Astrocyte (in vitro differentiated cells and primary cell): ENCODE data around the gene FHIT. TPM values are rescaled to one million over a fixed set of nuclear protein-coding genes. Genes with fewer than 3 reads are reported as not detected.

Experiments
- DNase-seq: peaks from one replicate; pipeline ENCODE4 v3.0.0-alpha.2; 2010; ENCODE audit warnings: low read depth
- FAIRE-seq: peaks from 2 replicates; lab custom pipeline; 2011; peaks lifted over from hg19 to GRCh38; lab: Jason Lieb, UNC
- H2AFZ ChIP-seq: 2 replicates; pipeline ENCODE4 v1.6.0; 2012; ENCODE audit warnings: low read depth, low read length, inconsistent platforms
- H3K27ac ChIP-seq: 2 replicates; pipeline ENCODE4 v1.5.1; 2011; ENCODE audit warnings: low read depth, low read length, inconsistent platforms
- H3K27me3 ChIP-seq: 2 replicates; pipeline ENCODE4 v1.6.0; 2011; ENCODE audit warnings: low read length, inconsistent platforms; ENCODE audit not compliant: insufficient read depth
- H3K36me3 ChIP-seq: 2 replicates; pipeline ENCODE4 v1.5.1; 2011; ENCODE audit warnings: low read length, inconsistent platforms; ENCODE audit not compliant: insufficient read depth
- H3K4me1 ChIP-seq: 2 replicates; pipeline ENCODE4 v1.5.1; 2011; ENCODE audit warnings: low read length, inconsistent platforms; ENCODE audit not compliant: insufficient read depth
- H3K4me2 ChIP-seq: 2 replicates; pipeline ENCODE4 v1.6.0; 2012; ENCODE audit warnings: low read length, inconsistent platforms
- H3K4me3 ChIP-seq: 2 replicates; pipeline ENCODE4 v1.5.1; 2011; ENCODE audit warnings: low read depth, mild to moderate bottlenecking, low read length, inconsistent platforms; ENCODE audit not compliant: insufficient read depth
- H3K79me2 ChIP-seq: 2 replicates; pipeline ENCODE4 v1.6.0; 2012; ENCODE audit warnings: mild to moderate bottlenecking, low read length, inconsistent platforms; ENCODE audit not compliant: insufficient read depth
- H3K9ac ChIP-seq: 2 replicates; pipeline ENCODE4 v1.6.0; 2012; ENCODE audit warnings: mild to moderate bottlenecking, low read length, inconsistent platforms
- H3K9me3 ChIP-seq: 2 replicates; pipeline ENCODE4 v1.5.1; 2012; ENCODE audit warnings: low read depth, mild to moderate bottlenecking, low read length, inconsistent platforms; ENCODE audit not compliant: insufficient read depth
- H4K20me1 ChIP-seq: 2 replicates; pipeline ENCODE4 v1.6.0; 2012; ENCODE audit warnings: low read length, inconsistent platforms; ENCODE audit not compliant: insufficient read depth
- H3K27ac Mint-ChIP-seq: one replicate; pipeline ENCODE4 v1.8.0; 2021; ENCODE audit warnings: mild to moderate bottlenecking, mixed read lengths; ENCODE audit not compliant: unreplicated experiment
- H3K27me3 Mint-ChIP-seq: one replicate; pipeline ENCODE4 v1.8.0; 2021; ENCODE audit warnings: low read depth, mixed read lengths; ENCODE audit not compliant: unreplicated experiment
- H3K36me3 Mint-ChIP-seq: one replicate; pipeline ENCODE4 v1.8.0; 2021; ENCODE audit warnings: low read depth, mixed read lengths; ENCODE audit not compliant: unreplicated experiment
- H3K4me1 Mint-ChIP-seq: one replicate; pipeline ENCODE4 v1.8.0; 2021; ENCODE audit warnings: low read depth, mixed read lengths; ENCODE audit not compliant: unreplicated experiment
- H3K4me3 Mint-ChIP-seq: one replicate; pipeline ENCODE4 v1.8.0; 2021; ENCODE audit warnings: mild to moderate bottlenecking, moderate library complexity, mixed read lengths; ENCODE audit not compliant: unreplicated experiment
- H3K9me3 Mint-ChIP-seq: one replicate; pipeline ENCODE4 v1.8.0; 2021; ENCODE audit warnings: mild to moderate bottlenecking, mixed read lengths; ENCODE audit not compliant: unreplicated experiment
- CTCF ChIP-seq: IDR thresholded peaks from 2 replicates; pipeline ENCODE4 v1.5.1; 2011; ENCODE audit warnings: low read depth, mild to moderate bottlenecking, inconsistent platforms, low read length, moderate library complexity; ENCODE audit not compliant: insufficient read depth
- EZH2 ChIP-seq: IDR thresholded peaks from 2 replicates; pipeline ENCODE4 v1.6.1; 2012; ENCODE audit warnings: mild to moderate bottlenecking, low read length, inconsistent platforms; ENCODE audit not compliant: insufficient read depth
- total RNA-seq: library from RNA; stranded (reverse); gene quantifications from 2 replicates; pipeline ENCODE4 v1.2.1, GENCODE V29; 2021

FHIT gene
- total RNA-seq, 1 donor from 2014 or later: 6.7 TPM

- Histone ChIP-seq H3K4me1 (peaks cover 6% of the 10 kb centered on the region), H3K4me3 (no peak overlapping the region), H3K4me2 (no peak overlapping the region), H3K9ac (no peak overlapping the region), H3K79me2 (no peaks in the 10 kb centered on the region), H3K36me3 (no peaks in the 10 kb centered on the region), H3K9me3 (no peaks in the 10 kb centered on the region), H4K20me1 (no peaks in the 10 kb centered on the region), H2AFZ (no peak overlapping the region), H3K27ac (no peak overlapping the region), H3K27me3 (no peaks in the 10 kb centered on the region)
- no peaks in the 10 kb centered on the region for H3K36me3 Mint-ChIP-seq
- TF ChIP-seq EZH2 (no peak), CTCF (no peak)
- FAIRE-seq (no peak), DNase-seq (no peak)
- H3K9me3 Mint-ChIP-seq: peaks cover 4% of the 10 kb centered on the region
- H3K4me1 Mint-ChIP-seq: peaks cover 12% of the 10 kb centered on the region
- H3K4me3 Mint-ChIP-seq: no peak overlapping the region
- H3K27ac Mint-ChIP-seq: no peak overlapping the region
- H3K27me3 Mint-ChIP-seq: no peaks in the 10 kb centered on the region
Observed at GRCh38 chr3:60090548-60090947, 1160.7 kb downstream of the FHIT start.

- DNase-seq (peak; percentile 75), FAIRE-seq (no peak)
- no peak overlapping the region for H3K9ac ChIP-seq
- no peaks in the 10 kb centered on the region for H3K36me3 Mint-ChIP-seq
- peaks cover 12% of the 10 kb centered on the region for H3K4me1 Mint-ChIP-seq
- H3K4me2 ChIP-seq: no peak overlapping the region
- no peak for TF ChIP-seq EZH2
- no peak for TF ChIP-seq CTCF
- peak overlapping the region; percentile 1 for H3K4me3 Mint-ChIP-seq
- H3K27me3 ChIP-seq: no peaks in the 10 kb centered on the region
- peaks cover 4% of the 10 kb centered on the region for H3K9me3 Mint-ChIP-seq
- H3K36me3 ChIP-seq: no peaks in the 10 kb centered on the region
- no peaks in the 10 kb centered on the region for H4K20me1 ChIP-seq
- H3K27ac ChIP-seq: no peak overlapping the region
- peaks cover 6% of the 10 kb centered on the region for H3K4me1 ChIP-seq
- H3K27ac Mint-ChIP-seq: peak overlapping the region; percentile 6
- no peak overlapping the region for H3K4me3 ChIP-seq
- H3K27me3 Mint-ChIP-seq: no peaks in the 10 kb centered on the region
- H3K9me3 ChIP-seq: no peaks in the 10 kb centered on the region
- H2AFZ ChIP-seq: no peak overlapping the region
- H3K79me2 ChIP-seq: no peaks in the 10 kb centered on the region
Observed at GRCh38 chr3:60086811-60087210, 1164.4 kb downstream of the FHIT start.

DNA sequence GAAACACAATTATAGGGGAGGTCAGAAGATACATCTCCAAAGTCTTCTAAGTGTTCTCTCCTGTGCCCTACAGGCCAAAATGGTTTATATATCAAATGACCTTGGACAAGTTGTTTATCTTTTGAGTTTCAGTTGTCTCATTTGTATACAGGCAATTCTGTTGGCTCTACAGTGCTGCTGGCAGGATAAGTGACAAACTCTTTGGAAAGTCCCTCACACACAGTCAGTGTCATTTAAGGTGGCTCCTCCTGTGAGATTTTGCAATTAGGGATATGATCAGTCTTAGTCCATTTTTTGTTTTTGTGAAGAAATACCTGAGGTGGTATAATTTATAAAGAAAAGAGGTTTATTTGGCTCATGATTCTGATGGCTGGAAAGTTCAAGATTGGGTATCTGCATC, 1165.6 kb downstream of the FHIT start:
- no peak overlapping the region for H3K9ac ChIP-seq

More for the DNA sequence above, 1165.6 kb downstream of the FHIT start:
- FAIRE-seq (no peak), DNase-seq (no peak)
- Histone ChIP-seq H3K27me3 (no peaks in the 10 kb centered on the region), H3K4me3 (no peak overlapping the region), H3K36me3 (no peaks in the 10 kb centered on the region), H3K79me2 (no peaks in the 10 kb centered on the region), H3K4me2 (no peak overlapping the region), H3K27ac (no peak overlapping the region), H2AFZ (no peak overlapping the region), H4K20me1 (no peaks in the 10 kb centered on the region), H3K9me3 (no peaks in the 10 kb centered on the region), H3K4me1 (peaks cover 6% of the 10 kb centered on the region)
- Mint-ChIP-seq H3K4me1 (peaks cover 14% of the 10 kb centered on the region), H3K9me3 (peaks cover 4% of the 10 kb centered on the region), H3K27me3 (no peaks in the 10 kb centered on the region), H3K4me3 (no peak overlapping the region), H3K36me3 (no peaks in the 10 kb centered on the region), H3K27ac (no peak overlapping the region)
- no peak for TF ChIP-seq CTCF
- no peak for TF ChIP-seq EZH2
